Lower leg skin (tissue), 3 donors: ENCODE results near the gene MTHFD1L.

ENCODE experiments used
- CTCF ChIP-seq, 3 donors: fragments of 450-650 bp; IDR thresholded peaks; one replicate each; pipeline ENCODE4 v1.5.1; 2016; ENCODE audit warnings: antibody characterized with exemption in 3 of 3, mild to moderate bottlenecking in 3 of 3, moderate library complexity in 2 of 3
- POLR2A ChIP-seq, 2 donors: fragments of 450-650 bp; IDR thresholded peaks; one replicate each; pipeline ENCODE4 v1.6.1; 2016 to 2017; ENCODE audit warnings: antibody characterized with exemption in 2 of 2, mild to moderate bottlenecking in 1 of 2, moderate library complexity in 1 of 2

GRCh38 chr6:150987371-150987828, 121.9 kb downstream of the MTHFD1L start:
- TF ChIP-seq CTCF (IDR thresholded peaks at IDR 0.05) (no peak), POLR2A (IDR thresholded peaks at IDR 0.05) (no peak)
